Bone marrow (tissue), 2 donors: ENCODE results near the gene SYNCRIP.
A peak's percentile ranks its signal among the peaks of the same experiment; 100 is the strongest.
"Not testable (repeated sequence)": the region's sequence is repeated elsewhere in the genome, so short reads cannot be mapped to it uniquely, and the experiment has no call there.

Experiments used
- DNase-seq, 2 donors: peaks; one replicate each; lab custom pipeline; 2025; lab: John Stamatoyannopoulos, UW

SYNCRIP gene

DNA sequence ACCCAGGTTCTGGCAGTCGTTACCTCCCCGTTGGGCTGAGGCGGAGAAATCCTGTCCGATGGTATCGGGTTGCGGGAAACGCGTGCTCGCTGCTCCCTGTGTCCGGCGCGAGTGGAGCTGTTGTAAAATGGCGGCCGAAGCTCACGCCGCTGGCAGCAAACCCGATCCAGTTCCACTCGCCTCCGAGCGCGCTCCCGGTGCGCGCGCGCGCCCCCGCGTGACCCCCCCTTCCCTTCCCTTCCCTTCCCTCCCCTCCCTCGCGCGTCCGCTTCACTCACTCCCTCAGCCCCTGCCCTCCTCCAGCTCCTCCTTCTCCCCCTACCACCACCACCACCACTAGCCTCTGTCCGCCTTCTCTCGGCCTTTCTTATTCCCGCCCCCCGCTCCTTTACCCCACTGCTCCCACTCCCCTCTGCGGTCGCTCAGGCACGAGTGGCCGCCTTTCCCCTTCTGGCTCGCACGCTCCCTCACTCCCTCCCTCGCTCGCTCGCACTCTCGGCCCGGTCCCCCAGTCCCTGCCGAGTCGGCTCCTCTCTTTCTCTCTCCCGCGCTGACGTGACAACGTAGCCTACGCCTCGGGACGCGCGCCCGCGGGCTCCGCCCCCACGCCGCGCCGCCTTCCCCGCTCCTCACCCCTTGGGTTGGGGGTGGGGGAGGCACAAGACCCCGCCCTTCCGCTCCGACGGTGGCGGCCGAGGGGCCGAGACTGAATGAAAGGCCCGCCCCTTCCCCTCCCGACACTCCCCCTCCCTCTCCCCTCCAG lies at the start of gene SYNCRIP:
SYNCRIP (minus strand) TSS at position 113 of the 763 bp plus-strand sequence. CDS start 1,447 bp downstream, outside the sequence.
- DNase-seq: peak; percentile 94 to 97

DNA sequence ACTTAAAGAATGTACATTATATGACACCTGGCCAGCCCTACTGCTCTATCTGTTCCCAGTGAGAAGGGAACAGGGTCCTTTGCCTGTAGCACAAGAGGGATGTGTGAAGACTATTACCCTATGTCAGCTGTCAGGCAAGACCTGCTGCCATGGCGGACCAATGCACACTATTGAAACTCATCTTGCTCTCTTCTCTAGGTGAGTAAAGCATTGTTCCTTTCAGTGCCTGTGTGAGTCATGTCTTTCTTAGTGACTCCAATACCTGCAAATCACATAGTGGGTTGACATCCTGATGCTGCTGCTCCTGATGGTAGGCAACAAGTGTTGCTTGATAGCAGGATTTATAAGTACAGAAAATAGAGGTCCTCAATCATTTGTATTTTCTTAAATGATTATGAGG lies 48.8 kb upstream of the SYNCRIP start:
- no peak for DNase-seq

DNA sequence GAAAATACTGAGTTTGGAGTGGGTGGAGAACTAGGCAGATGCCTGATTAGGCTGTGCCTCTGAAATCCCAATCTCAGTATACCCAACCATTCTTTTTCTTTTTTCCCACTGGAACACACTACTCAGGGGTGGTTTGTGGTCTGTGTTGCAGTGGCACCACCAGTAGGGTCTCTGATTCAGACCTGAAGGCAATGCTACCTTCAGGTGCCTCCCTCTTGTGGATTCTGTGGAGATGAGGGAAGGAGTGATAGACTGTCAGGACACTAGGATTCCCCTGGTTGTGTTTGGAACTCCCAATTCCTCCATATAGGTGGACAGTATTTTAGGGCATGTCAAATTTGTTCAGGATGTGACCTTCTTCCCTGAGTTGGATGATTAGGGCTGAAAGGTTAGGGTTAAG lies 47.4 kb upstream of the SYNCRIP start:
- no peak for DNase-seq

DNA sequence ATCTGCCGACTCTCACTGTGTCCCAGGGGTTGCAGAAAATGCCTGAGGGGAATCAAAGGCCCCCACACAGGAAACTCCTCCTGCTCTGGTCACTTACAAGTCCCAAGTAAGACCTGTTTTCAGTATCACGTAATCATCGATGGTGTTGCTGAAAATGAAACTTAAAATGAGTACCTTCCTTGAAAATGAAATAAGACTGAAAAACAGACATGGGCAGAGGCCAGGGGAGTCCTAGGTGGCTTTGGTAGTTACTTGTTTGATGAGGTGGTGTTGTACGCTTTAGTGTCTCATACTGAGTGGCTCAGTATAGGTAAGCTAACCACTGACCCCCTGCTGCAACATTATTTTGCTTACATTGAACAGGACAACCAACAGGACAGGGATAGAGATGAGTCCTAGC lies 43.0 kb upstream of the SYNCRIP start:
- DNase-seq: no peak

DNA sequence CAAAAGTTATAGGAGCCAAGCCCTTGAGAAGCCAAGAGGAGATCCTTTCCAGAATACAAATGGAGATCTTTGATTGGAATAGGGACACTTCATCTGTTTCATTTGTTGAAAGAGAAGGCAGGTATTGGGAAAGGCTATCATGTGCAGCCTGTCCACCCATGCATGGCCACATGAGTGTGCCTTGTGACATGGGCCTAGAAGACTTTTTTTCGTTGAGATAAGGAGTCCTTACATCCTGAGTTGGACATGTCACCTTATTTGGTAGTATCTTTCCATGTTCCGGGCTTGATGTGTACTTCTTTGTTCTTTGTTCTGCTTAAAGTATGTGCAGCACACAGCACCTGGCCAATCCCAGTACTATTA lies 42.1 kb upstream of the SYNCRIP start:
- no peak for DNase-seq

DNA sequence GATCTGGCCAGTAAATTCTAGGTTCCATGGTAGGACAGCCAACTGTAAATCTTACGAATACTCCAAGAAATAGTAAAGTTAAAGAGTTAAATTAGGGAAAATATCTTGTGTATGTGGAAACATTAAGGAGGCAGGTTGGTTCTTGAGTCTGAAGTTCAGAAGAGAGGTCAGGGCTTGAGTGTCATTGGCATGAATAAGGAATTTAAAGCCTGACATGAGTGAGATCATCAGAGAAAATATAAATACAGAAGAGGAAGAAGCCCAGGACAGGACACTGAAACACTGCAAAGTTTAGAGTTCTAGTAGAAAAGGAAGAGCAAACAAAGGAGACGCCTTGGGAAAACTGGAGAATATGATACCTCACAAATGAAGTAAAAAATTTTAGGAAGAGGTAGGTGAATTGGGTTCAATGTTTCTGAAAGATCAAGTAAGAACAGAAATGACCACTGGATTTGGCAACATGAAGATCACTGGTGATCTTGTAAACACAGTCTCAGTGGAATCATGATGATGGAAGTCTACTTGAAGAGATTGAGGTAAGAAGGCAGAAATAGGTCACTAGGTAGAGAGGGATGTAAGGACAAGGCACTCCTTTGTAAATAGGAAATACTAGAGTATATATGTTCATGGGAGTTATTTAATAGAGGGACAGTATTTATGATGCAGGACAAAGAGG lies 41.6 kb upstream of the SYNCRIP start:
- DNase-seq: no peak

DNA sequence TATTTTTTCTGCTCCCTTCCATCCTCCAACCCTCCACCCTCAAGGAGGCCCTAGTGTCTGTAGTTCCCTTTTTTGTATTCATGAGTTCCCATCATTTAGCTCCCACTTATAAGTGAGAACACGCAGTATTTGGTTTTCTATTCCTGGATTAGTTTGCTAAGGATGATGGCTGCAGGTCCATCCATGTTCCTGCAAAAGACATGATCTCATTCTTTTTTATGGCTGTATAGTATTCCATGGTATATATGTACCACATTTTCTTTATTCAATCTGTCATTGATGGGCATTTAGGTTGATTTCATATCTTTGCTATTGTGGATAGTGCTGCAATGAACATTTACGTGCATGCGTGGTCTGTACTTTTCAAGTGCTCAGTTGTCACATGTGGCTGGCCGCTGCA lies 39.2 kb upstream of the SYNCRIP start:
- DNase-seq: not testable (repeated sequence)

DNA sequence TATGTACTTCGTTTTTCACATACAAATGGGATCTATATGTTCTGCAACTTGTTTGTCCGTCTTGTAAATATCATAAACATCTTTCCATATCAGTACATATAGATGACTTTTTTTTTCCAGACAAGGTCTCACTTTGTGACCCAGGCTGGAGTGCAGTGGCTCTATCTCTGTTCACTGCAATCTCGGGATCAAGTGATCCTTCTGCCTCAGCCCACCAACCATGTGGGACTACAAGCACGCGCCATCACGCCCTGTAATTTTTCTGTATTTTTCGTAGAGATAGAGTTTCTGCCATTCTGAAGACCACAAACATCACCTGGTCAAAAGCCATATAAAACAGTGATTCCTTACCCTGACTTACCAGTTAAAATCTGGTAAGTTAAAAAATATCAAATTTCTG lies 37.7 kb upstream of the SYNCRIP start:
- DNase-seq: no peak

DNA sequence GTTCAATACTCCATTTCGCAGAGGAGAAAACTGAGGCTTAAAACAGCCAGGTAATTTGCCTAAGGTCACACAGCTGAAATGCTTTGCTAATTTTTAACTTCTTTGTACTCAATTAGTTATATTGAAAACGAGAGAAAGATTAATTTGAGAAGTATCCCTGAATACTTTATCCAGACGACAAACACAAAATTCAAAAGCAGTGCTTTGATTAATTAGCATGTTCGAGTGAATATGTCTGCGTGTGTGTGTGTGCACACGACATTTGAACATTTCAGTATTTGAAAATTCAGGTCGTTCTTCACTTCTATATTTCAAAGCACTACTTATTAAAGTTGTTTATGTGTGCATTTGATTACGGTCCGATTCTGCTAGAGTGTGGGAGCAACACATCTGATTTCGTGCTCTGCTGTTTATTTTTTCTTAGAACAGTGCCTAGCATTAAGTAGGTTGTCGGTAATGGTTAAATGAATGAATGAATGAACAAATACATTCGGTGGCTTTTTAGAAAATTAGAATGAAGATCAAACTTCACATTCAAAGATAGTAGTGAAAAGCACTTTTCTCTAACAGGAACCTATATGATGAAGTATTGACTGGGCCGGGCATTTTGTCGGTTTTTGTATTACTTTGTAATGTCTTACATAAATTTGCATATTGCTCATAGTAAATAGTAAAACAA lies 36.9 kb upstream of the SYNCRIP start:
- DNase-seq: no peak

DNA sequence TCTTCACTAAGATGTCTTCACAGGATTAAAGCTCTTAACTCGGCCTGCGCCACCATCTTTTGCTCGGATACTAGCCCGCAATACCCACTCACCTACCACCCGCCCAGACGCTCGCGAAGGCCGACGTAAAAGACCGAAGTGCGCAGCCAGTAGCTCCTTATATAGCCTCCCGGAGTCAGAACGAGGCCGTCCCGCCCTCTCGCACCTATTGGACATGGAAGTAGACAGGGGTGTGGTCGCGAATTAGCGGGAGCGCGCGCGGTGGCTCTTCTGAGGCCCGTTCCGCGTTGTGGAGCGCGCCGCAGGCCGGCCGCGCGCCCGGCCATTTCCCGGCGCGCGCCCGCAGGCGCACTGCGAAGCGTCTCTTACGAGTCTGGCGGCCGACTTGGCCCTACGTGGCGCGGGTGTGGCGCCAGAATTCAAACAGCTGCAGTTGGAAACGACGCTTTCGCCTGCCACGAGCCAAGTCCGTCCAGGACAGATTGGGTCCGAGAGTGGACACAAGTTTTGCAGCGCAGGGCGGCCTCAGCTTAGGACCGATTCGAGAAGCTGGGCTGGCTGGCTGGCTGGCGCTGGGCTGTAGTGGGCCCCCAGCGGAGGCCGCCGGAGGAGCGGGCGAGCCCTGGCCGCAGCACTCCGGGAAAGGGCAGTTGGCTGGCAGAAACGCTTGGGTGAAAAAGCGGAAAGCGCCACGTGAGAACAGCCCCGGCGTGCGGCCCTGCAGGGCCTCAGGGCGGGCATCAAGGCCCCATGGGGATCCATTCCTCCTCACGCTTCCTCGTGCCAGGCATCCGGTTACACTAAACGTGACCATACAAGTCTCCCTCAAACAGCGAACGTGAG lies 36.1 kb upstream of the SYNCRIP start:
- peak; percentile 94 to 99 for DNase-seq

DNA sequence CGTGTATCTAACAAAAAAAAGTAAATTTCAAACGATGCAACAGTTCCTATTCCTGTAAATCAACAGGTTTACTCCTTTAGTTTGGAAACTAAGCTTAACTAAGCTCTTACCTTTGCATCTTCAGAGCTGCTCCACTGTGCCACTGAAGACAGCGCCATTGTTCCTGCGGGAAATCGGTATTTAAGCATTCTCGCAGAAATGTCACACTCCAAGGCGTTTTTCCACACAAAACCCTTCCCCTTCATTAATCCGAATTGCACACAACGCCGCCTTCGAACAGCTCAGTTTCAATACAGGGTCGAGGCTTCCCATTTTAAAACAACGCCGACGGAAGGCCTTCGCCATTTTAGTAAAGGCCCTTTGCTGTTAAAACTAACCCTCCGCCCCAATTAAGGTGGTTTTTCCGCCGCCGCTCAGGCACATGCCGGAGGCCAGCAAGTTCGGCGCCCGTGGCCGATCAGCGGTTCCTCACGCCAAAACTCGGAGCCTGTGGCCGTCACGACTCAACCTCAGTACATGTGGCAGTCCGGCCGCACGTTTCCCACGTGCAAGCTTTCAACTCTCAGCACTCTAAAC lies 35.4 kb upstream of the SYNCRIP start:
- no peak for DNase-seq

DNA sequence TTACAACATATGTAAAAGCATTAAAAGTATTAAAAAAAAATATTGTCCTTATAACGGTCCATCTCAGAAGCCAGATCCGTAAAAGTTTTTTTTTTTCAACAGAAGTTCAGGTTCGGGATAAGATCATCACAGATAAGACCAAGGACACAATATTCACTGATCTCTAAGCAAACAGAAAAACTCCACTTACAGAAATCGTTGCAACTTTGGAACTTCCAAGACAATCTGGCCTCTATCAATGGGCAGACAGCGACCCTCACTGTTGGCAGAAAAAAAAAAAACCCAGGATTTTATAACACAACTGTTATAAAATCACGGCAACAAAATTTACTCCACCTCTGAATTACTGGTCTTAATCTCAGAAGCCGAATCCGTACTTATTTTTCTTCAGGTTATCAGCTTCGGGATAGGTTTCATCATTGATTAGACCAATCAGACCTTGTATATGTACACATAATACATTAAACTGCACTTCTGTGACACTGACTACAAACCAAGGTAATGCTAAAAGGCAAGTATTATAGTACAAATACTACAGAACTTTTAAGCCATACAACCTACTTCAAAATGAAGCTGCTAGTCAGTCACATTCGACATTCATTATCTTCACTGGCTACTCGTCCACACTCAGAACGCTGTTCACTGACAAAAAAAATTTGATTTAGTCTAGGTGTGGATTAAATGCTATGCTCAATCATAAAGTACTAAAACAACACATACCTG lies 34.7 kb upstream of the SYNCRIP start:
- no peak for DNase-seq

DNA sequence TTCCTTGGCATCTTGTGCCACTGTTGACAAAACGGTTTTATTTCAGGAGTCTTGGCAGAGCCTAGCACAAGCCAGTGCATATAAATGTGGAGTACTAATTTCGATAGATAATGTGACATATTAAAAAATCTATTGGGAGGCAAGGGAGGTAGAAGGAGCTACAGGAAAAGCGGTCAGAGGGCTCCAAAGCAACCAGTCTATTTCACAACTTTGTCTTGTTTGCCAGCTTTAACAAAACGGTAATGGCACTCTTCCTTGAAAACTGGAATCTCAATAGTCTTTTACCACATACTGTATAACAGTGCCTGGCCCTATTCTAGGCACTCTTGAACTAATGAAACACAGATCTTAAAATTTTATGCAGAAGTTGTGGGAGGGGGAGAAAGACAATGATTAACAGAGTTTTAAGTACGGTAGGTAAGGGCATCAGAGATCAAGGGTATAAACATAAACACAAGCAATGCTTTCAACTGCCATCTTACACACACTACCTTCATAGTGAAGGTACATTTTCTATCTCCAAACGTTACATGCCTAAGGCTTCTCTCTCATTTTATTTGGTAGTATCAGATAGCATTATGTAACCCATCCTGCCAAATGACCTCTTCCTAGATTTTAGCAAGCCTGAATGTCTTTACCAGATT lies 33.5 kb upstream of the SYNCRIP start:
- DNase-seq: no peak

DNA sequence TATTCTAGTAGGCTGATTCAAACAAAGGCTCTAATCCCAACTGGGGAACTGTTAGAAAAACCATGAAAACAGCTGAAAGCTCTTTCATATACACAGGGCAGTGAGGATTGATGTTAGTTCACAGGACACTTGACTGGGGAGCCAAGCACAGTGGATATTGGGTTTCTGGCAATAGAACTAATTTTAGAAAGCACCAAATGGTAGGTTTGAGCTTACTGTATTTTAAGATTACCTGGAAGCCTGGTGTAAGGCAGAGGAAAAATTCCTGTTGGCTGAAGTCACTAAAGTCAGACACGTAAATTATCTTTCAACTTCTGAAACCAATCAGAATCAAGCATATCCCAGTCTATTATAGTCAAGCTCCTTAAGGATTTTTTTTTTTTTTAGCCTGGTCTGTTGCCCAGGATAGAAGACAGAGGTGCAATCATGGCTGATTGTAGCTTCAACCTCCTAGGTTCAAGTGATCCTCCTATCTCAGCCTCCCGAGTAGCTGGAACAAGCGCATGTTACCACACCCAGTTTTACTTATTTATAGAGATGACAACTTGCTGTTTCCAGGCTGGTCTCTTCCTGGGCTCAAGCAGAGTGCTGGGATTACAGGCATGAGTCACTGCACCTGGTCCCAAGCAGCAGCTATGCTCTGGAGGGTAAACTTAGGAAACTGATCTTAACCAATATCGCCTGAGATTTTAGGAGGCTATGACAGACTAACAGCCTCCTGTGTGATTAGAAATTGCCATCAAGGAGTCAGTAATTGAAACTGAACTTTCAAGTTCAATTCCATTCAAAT lies 32.5 kb upstream of the SYNCRIP start:
- no peak for DNase-seq

DNA sequence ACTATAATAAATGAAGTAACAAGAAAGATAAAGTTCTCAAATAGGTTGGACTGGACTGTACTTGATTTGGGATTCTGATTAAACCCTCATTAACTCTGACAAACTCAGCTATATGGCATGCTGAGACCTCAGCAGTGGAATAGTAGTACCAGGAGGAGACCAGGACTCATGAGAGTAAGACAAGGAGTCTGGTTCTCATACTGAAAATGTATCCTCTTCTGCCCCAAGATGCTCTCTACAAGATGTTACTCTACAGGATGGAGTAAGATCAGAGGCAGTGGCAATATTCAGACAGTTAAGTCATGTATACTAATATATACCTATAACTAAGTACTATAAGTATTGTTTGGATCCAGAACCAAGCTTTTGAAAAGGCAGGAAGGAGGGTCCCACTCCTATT lies 31.9 kb upstream of the SYNCRIP start:
- DNase-seq: no peak

DNA sequence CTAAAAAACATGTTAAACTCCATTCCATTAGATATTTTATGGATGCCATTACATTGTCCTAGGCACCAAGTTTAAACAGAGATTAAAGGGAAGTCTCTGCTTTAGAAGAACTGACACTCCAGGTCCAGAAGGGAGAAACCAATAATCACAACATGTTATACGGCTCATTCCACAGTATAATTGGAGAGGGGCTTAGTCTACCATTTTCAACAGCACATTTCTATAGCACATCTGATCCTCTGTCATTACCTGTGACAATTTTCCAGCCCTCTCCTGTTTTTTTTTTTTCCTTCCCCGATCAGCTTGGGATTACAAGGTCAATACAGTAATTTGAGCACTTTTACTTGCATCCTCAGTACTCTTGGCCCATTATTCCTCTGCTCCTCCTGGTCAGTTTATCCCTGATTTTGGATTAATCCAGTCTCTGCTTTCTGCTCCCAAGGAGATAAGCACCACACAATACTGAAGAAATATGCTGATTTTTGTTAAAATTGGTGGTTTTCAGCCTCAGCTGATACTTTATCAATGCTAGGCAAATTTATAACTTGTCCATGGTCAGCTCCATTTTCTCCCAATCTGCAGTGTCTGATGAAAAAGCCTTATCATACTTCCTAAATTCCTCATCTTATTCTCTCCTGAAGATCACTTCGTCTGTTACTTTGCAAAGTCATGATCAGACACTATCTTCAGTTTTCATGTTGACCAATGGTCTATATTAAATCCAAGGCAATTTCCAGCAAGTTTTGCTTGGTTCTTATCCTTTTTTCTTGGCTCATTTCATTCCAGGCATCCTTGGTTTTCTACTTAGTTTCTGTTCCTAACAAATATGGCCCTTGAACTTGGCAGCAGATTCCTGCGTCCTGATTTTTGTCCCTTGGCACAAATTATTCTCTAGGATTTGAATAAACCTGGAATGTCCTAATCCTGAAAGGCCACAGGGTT lies 30.8 kb upstream of the SYNCRIP start:
- DNase-seq: no peak

DNA sequence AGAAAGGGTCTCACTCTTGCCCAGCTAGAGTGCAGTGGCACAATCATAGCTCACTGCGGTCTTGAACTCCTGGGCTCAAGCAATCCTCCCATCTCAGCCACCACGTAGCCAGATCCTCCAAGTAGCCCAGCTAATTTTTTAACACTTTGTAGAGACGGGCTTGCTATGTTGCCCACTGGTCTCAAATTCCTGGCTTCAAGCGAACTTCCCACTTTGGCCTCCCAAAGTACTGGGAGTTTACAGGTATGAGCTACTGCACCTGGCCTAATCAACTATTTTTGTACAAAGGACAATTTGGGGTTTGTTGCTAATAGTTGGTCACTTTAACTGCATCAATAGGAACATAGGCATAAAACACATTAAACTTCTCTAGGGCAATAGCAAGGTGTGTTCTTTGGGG lies 29.9 kb upstream of the SYNCRIP start:
- DNase-seq: no peak

DNA sequence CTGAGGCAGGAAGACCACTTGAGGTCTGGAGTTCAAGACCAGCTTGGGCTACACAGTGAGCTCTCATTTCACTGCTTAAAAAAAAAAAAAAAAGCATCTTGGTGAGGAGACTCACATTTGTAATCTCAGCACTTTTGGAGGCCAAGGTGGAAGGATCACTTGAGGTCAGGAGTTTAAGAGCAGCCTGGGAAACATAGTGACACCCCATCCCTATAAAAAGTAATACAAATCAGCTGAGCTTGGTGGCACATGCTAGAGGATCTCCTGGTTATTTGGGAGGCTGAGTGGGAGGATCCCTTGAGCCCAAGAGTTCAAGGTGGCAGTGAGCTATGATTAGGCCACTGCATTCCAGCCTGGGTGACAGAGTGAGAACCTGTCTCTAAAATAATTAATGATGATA lies 29.4 kb upstream of the SYNCRIP start:
- DNase-seq: no peak

DNA sequence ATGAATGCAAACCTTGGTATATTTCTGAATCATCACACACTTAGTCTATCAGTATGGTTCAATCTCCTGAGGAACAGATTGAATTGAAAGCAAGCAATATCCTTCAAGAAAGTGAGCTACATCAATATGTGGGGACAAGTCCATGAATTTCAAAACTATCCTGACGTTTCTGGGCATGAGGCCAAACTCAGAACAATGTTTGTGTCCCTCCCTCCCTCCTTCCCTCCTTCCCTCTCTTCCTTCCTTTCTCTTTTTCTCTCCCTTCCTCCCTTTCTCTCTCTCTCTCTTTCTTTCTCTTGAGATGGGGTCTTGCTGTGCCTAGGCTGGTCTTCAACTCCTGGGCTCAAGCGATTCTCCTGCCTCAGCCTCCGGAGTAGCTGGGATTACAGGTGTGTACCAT lies 27.9 kb upstream of the SYNCRIP start:
- DNase-seq: no peak
